H1 (cell line): ENCODE measurements around the gene ARMC7. TPM values are rescaled to one million over a fixed set of nuclear protein-coding genes. Genes with fewer than 3 reads are reported as not detected.

Experiments
- CTCF ChIA-PET: fragments of 300-600 bp; sonication (Branson Sonifier 250); formaldehyde crosslinking; loops from one replicate; lab custom pipeline; 2021; ENCODE audit not compliant: partially characterized antibody; lab: Charles Lee
- POLR2A ChIA-PET: fragments of 300-600 bp; sonication (Branson Sonifier 250); formaldehyde crosslinking; loops from one replicate; lab custom pipeline; 2021; ENCODE audit warnings: inconsistent platforms; ENCODE audit not compliant: partially characterized antibody; lab: Charles Lee
- DNase-seq, 2 experiments: peaks; one replicate each; pipeline versions ENCODE4 v3.0.0 to v3.0.0-alpha.2; 2010 to 2022; ENCODE audit warnings: low spot score in 2 of 2, low read depth in 1 of 2, mixed read lengths in 1 of 2
- FAIRE-seq: peaks from 2 replicates; lab custom pipeline; 2011; peaks lifted over from hg19 to GRCh38; lab: Jason Lieb, UNC
- H2AFZ ChIP-seq: 2 replicates; pipeline ENCODE4 v1.8.1; 2012; ENCODE audit warnings: low read length, inconsistent platforms
- H2AK5ac ChIP-seq: 2 replicates; pipeline ENCODE4 v1.6.1; 2013; ENCODE audit warnings: low read depth, low read length
- H2BK120ac ChIP-seq: replicated peaks from 2 replicates; pipeline ENCODE3; 2013; ENCODE audit warnings: low read depth, low read length, inconsistent platforms
- H2BK12ac ChIP-seq: 2 replicates; pipeline ENCODE4 v1.6.1; 2013; ENCODE audit warnings: low read depth, low read length
- H2BK15ac ChIP-seq: 2 replicates; pipeline ENCODE4 v1.6.1; 2013; ENCODE audit warnings: low read length
- H2BK20ac ChIP-seq: 2 replicates; pipeline ENCODE4 v1.6.1; 2013; ENCODE audit warnings: low read length
- H2BK5ac ChIP-seq: 2 replicates; pipeline ENCODE4 v1.6.1; 2013; ENCODE audit warnings: low read depth, low read length
- H3K14ac ChIP-seq: 2 replicates; pipeline ENCODE4 v1.6.1; 2013; ENCODE audit warnings: inconsistent platforms; ENCODE audit not compliant: insufficient read length
- H3K18ac ChIP-seq: 2 replicates; pipeline ENCODE4 v1.6.1; 2013; ENCODE audit warnings: low read length; ENCODE audit errors: extremely low read depth
- H3K23ac ChIP-seq: 2 replicates; pipeline ENCODE4 v1.6.1; 2013; ENCODE audit warnings: inconsistent platforms; ENCODE audit not compliant: insufficient read length
- H3K23me2 ChIP-seq: 2 replicates; pipeline ENCODE4 v1.6.1; 2013; ENCODE audit warnings: low read depth, low read length
- H3K27ac ChIP-seq: 2 replicates; pipeline ENCODE4 v1.6.1; 2011; ENCODE audit warnings: low read depth, low read length, inconsistent platforms
- H3K27me3 ChIP-seq, 4 experiments: replicated peaks in 1 of 4; 1 replicate in 1 of 4; 2 replicates in 3 of 4; pipeline versions ENCODE4 v1.6.1 to v1.8.1; 2011 to 2013; ENCODE audit warnings: low read length in 3 of 4, mild to moderate bottlenecking in 3 of 4, inconsistent platforms in 2 of 4, mixed read lengths in 2 of 4, moderate library complexity in 1 of 4; ENCODE audit not compliant: control insufficient read depth in 3 of 4, insufficient read depth in 3 of 4; ENCODE audit errors: extremely low read depth in 1 of 4
- H3K36me3 ChIP-seq, 4 experiments: 2 replicates each; pipeline versions ENCODE4 v1.6.1 to v1.8.1; 2011 to 2013; ENCODE audit warnings: mild to moderate bottlenecking in 4 of 4, low read length in 3 of 4, moderate library complexity in 2 of 4, control low read depth in 1 of 4, inconsistent platforms in 1 of 4; ENCODE audit not compliant: insufficient read depth in 4 of 4, control insufficient read depth in 2 of 4
- H3K4ac ChIP-seq: replicated peaks from 2 replicates; pipeline ENCODE3; 2013; ENCODE audit warnings: low read length, low read depth, mixed read lengths, inconsistent platforms; ENCODE audit not compliant: insufficient read length
- H3K4me1 ChIP-seq, 4 experiments: replicated peaks in 1 of 4; 1 replicate in 1 of 4; 2 replicates in 3 of 4; pipeline versions ENCODE4 v1.6.1 to v1.8.1; 2011 to 2013; ENCODE audit warnings: low read length in 3 of 4, inconsistent platforms in 2 of 4, mixed read lengths in 1 of 4; ENCODE audit not compliant: insufficient read depth in 4 of 4, control insufficient read depth in 3 of 4
- H3K4me2 ChIP-seq, 2 experiments: 2 replicates each; pipeline versions ENCODE4 v1.6.1 to v1.8.1; 2011 to 2013; ENCODE audit warnings: low read depth in 2 of 2, low read length in 2 of 2, control low read depth in 1 of 2, inconsistent platforms in 1 of 2, mild to moderate bottlenecking in 1 of 2; ENCODE audit not compliant: insufficient read depth in 1 of 2
- H3K4me3 ChIP-seq, 4 experiments: fragments of 200-600, 300-600 bp in 1 of 4; sonication (generic), shearing (Covaris generic), sonication (Bioruptor Twin) in 1 of 4; 2 replicates each; pipeline versions ENCODE4 v1.5.1 to v1.8.1; 2011 to 2016; ENCODE audit warnings: low read length in 4 of 4, low read depth in 3 of 4, control low read depth in 2 of 4, inconsistent platforms in 2 of 4, mild to moderate bottlenecking in 2 of 4, mixed read lengths in 1 of 4, moderate library complexity in 1 of 4; ENCODE audit not compliant: insufficient read depth in 2 of 4; ENCODE audit errors: extremely low read depth in 1 of 4
- H3K56ac ChIP-seq: replicated peaks from 2 replicates; pipeline ENCODE3; 2013; ENCODE audit warnings: low read depth, mild to moderate bottlenecking, mixed read lengths, low read length, inconsistent platforms; ENCODE audit not compliant: insufficient read length
- H3K79me1 ChIP-seq: 2 replicates; pipeline ENCODE4 v1.6.1; 2013; ENCODE audit warnings: low read depth, low read length, control low read depth
- H3K79me2 ChIP-seq, 2 experiments: 2 replicates each; pipeline versions ENCODE4 v1.6.1 to v1.8.1; 2012 to 2013; ENCODE audit warnings: low read length in 2 of 2, mild to moderate bottlenecking in 2 of 2, inconsistent platforms in 1 of 2; ENCODE audit not compliant: insufficient read depth in 2 of 2, control insufficient read depth in 1 of 2
- H3K9ac ChIP-seq, 4 experiments: replicated peaks in 1 of 4; 1 replicate in 1 of 4; 2 replicates in 3 of 4; pipeline versions ENCODE4 v1.6.1 to v1.8.1; 2011 to 2013; ENCODE audit warnings: low read depth in 3 of 4, low read length in 3 of 4, control low read depth in 2 of 4, mild to moderate bottlenecking in 2 of 4, moderate library complexity in 2 of 4, inconsistent platforms in 1 of 4; ENCODE audit errors: extremely low read depth in 1 of 4
- H3K9me3 ChIP-seq, 2 experiments: 2 replicates each; pipeline versions ENCODE4 v1.6.1 to v1.8.1; 2012 to 2013; ENCODE audit warnings: mild to moderate bottlenecking in 2 of 2, moderate library complexity in 2 of 2, control low read depth in 1 of 2, inconsistent platforms in 1 of 2, low read depth in 1 of 2, low read length in 1 of 2, mixed read lengths in 1 of 2; ENCODE audit not compliant: insufficient read depth in 2 of 2
- H4K20me1 ChIP-seq, 2 experiments: replicated peaks in 1 of 2; 2 replicates each; pipeline versions ENCODE3 to v1.8.1; 2011 to 2013; ENCODE audit warnings: inconsistent platforms in 2 of 2, low read length in 2 of 2, mild to moderate bottlenecking in 1 of 2; ENCODE audit not compliant: insufficient read depth in 2 of 2, control insufficient read depth in 1 of 2
- H4K5ac ChIP-seq: 2 replicates; pipeline ENCODE4 v1.6.1; 2013; ENCODE audit warnings: low read length, low read depth, mixed read lengths, inconsistent platforms; ENCODE audit not compliant: insufficient read length
- H4K8ac ChIP-seq: 2 replicates; pipeline ENCODE4 v1.8.0; 2013; ENCODE audit warnings: mild to moderate bottlenecking, moderate library complexity, low read length, inconsistent platforms; ENCODE audit not compliant: insufficient read depth; ENCODE audit errors: extremely low read depth
- H4K91ac ChIP-seq: replicated peaks from 2 replicates; pipeline ENCODE3; 2013; ENCODE audit warnings: low read length, mixed read lengths, inconsistent platforms; ENCODE audit not compliant: insufficient read length
- CBX5 ChIP-seq: fragments of 300-800, 300-1000 bp; sonication (generic); IDR thresholded peaks from 2 replicates; pipeline ENCODE4 v1.7.1; 2016; ENCODE audit warnings: antibody characterized with exemption, low read length, low read depth
- CREB1 ChIP-seq: IDR thresholded peaks from 2 replicates; pipeline ENCODE4 v1.6.1; 2012; ENCODE audit warnings: inconsistent platforms
- EZH2 ChIP-seq: fragments of 200-600 bp; sonication (generic); IDR thresholded peaks from 2 replicates; pipeline ENCODE4 v1.7.1; 2012; ENCODE audit warnings: low read depth, mild to moderate bottlenecking, moderate library complexity, low read length, inconsistent platforms; ENCODE audit not compliant: severe bottlenecking
- KDM4A ChIP-seq: IDR thresholded peaks from one replicate; pipeline ENCODE4 v1.7.1; 2012; ENCODE audit warnings: low read depth, mild to moderate bottlenecking, moderate library complexity, low read length, inconsistent platforms; ENCODE audit not compliant: severe bottlenecking
- NANOG ChIP-seq: IDR thresholded peaks from 2 replicates; pipeline ENCODE4 v1.6.1; 2011; ENCODE audit warnings: low read length, low read depth, mild to moderate bottlenecking, inconsistent platforms; ENCODE audit not compliant: insufficient read depth, poor library complexity, severe bottlenecking
- POLR2A ChIP-seq, 2 experiments: IDR thresholded peaks; 1 replicate in 1 of 2; 2 replicates in 1 of 2; pipeline ENCODE4 v1.6.1; 2011; ENCODE audit warnings: low read depth in 2 of 2, low read length in 2 of 2, mild to moderate bottlenecking in 2 of 2; ENCODE audit errors: control extremely low read depth in 1 of 2
- RAD21 ChIP-seq, 2 experiments: IDR thresholded peaks in 1 of 2; conservative IDR thresholded peaks in 1 of 2; 2 replicates each; pipeline ENCODE4 v1.6.1; 2011; ENCODE audit warnings: low read depth in 2 of 2, low read length in 2 of 2, improper control_type of control experiment in 1 of 2, inconsistent platforms in 1 of 2, mild to moderate bottlenecking in 1 of 2, moderate library complexity in 1 of 2
- RBBP5 ChIP-seq: IDR thresholded peaks from 2 replicates; pipeline ENCODE4 v1.7.1; 2012; ENCODE audit warnings: low read depth, mild to moderate bottlenecking, inconsistent platforms, low read length, moderate library complexity, borderline replicate concordance
- SAP30 ChIP-seq: fragments of 300-600 bp; sonication (generic); IDR thresholded peaks from 2 replicates; pipeline ENCODE4 v1.7.1; 2012; ENCODE audit warnings: low read length, moderate library complexity, mild to moderate bottlenecking, inconsistent platforms; ENCODE audit not compliant: insufficient read depth, insufficient replicate concordance
- SP4 ChIP-seq: IDR thresholded peaks from 2 replicates; pipeline ENCODE4 v1.6.1; 2012; ENCODE audit warnings: low read length, inconsistent platforms
- TCF12 ChIP-seq: IDR thresholded peaks from 2 replicates; pipeline ENCODE4 v1.6.1; 2011; ENCODE audit warnings: low read depth, mild to moderate bottlenecking, low read length
- TEAD4 ChIP-seq: IDR thresholded peaks from 2 replicates; pipeline ENCODE4 v1.6.1; 2012; ENCODE audit warnings: low read depth, low read length, inconsistent platforms, mixed read lengths
- WGBS, 2 experiments: shearing (Covaris generic) in 1 of 2; methylation state at CpG; one replicate each; pipeline versions ENCODE4 v1.1.6 to v1.1.7; 2013 to 2015; ENCODE audit warnings: low lambda C conversion rate in 2 of 2, mixed read lengths in 2 of 2, inconsistent platforms in 1 of 2, low coverage in 1 of 2, missing lambda C conversion rate in 1 of 2; ENCODE audit not compliant: insufficient replicate concordance in 2 of 2, insufficient coverage in 1 of 2, insufficient read length in 1 of 2; ENCODE audit errors: extremely low coverage in 1 of 2, missing lambda C conversion rate in 1 of 2; 5-methylcytosine and 5-hydroxymethylcytosine counted together
- polyA plus RNA-seq, 7 experiments: library from polyadenylated mRNA; depleted of rRNA in 3 of 7; stranded (reverse) in 5 of 7; unstranded in 2 of 7; fragments of >200 nt in 5 of 7; fragments of 200-250 nt in 2 of 7; gene quantifications; 1 replicate in 5 of 7; 2 replicates in 1 of 7; 4 replicates in 1 of 7; pipeline versions ENCODE4 v1.2.1 to v1.2.3, GENCODE V29; 2011 to 2013; ENCODE audit warnings: missing spikeins in 2 of 7, mixed read lengths in 2 of 7
- total RNA-seq: library from RNA; stranded (reverse); fragmentation: NEBNext Ultra II Directional; extraction: Animal tissue kit (Norgen Biotek cat#: 25700); gene quantifications from 2 replicates; pipeline ENCODE4 v1.2.1, GENCODE V29; 2021
- TF ChIP-seq, protein P1 (sequence below): IDR thresholded peaks from 2 replicates; pipeline ENCODE4 v1.6.1; 2012; ENCODE audit warnings: inconsistent platforms

ARMC7 gene
- total and polyA plus RNA-seq, 2 of the 8 experiments (the other 6 are each of a cell fraction or from before 2014, with no cell fraction given), result 9.8 to 13.6 TPM

DNA sequence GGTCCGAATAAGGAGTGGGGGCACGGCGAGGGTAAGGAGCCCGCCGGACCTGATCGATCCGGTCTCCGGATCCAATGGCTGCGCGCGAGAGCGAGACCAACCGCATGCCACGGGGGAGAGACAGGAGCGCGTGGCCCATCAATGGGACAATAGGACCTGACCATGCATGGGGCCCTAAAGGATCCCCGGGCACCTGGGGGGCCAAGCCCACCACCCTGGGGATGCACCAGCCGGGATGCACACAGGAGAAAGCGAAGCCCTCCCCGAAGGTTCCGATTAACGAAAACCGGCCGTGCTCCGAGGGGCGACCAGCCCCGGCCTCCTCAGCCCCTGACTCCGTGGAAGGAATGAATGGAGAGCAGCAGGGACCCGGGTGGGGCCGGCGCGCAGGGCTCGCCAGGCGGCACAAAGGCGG is 44.0 kb downstream of the ARMC7 start:
- Histone ChIP-seq H3K4me2 (peak overlapping the region; percentile 72 to 99), H3K79me1 (peaks cover 5% of the 10 kb centered on the region; the same call in 1 of the 2 replicates), H3K23me2 (peaks cover 6% of the 10 kb centered on the region), H2AFZ (no peak overlapping the region), H3K14ac (no peak overlapping the region), H2BK20ac (no peak overlapping the region), H3K79me2 (peaks cover 29 to 54% of the 10 kb centered on the region in 2 experiments), H3K4me3 (peak overlapping the region; percentile 87 to 95 (median 94)), H3K27ac (peak overlapping the region; percentile 53), H3K9ac (peak overlapping the region; percentile 83 to 91 (median 86)), H2BK15ac (no peak overlapping the region), H2BK120ac (no peak overlapping the region), H3K36me3 (peaks cover 0 to 3% (median 0%) of the 10 kb centered on the region in 4 experiments; a peak in 4 of 8 replicates), H3K9me3 (no peaks in the 10 kb centered on the region), H3K4ac (peak overlapping the region; percentile 98), H4K20me1 (peaks cover 2 to 3% of the 10 kb centered on the region in 2 experiments), H2BK5ac (peak overlapping the region; percentile 52; the same call in 1 of the 2 replicates), H3K18ac (peak overlapping the region; percentile 76; the same call in 1 of the 2 replicates), H3K56ac (peak overlapping the region; percentile 21), H2AK5ac (peak overlapping the region; percentile 46; the same call in 1 of the 2 replicates), H2BK12ac (no peak overlapping the region), H4K91ac (peak overlapping the region; percentile 85), H3K4me1 (peaks cover 3 to 12% (median 9%) of the 10 kb centered on the region in 4 experiments; a peak in 6 of 7 replicates), H3K23ac (no peak overlapping the region), H4K8ac (peak overlapping the region; percentile 73; the same call in 1 of the 2 replicates), H4K5ac (peak overlapping the region; percentile 34), H3K27me3 (no peaks in the 10 kb centered on the region)
- DNase-seq (no peak), FAIRE-seq (no peak)
- ChIA-PET CTCF (interaction anchor here (1.4 kb wide), 1 partner anchor 18 kb away, joined by 7 read pairs; no protein-coding TSS in a partner anchor), POLR2A (interaction anchor here (1.3 to 11.6 kb wide), 17 partner anchors 9 to 303 kb away, joined by 3 to 213 read pairs (median 9); partner anchors contain the start of genes ARMC7, GGA3, MRPS7 and NT5C)
- WGBS, 2 experiments, result 3% methylated on average over 22 of the region's 35 CpGs; no CpG with 5 or more reads in 1 of the 2 experiments
- TF ChIP-seq CREB1 (no peak), TCF12 (no peak), KDM4A (no peak), SAP30 (no peak), TEAD4 (no peak), NANOG (no peak), RBBP5 (no peak), CBX5 (no peak), POLR2A (IDR thresholded peaks at IDR 0.05; ENCODE audit: control extremely low read depth in 1 of 2, low read depth in 2 of 2, low read length in 2 of 2) (no peak), RAD21 (IDR thresholded peaks at IDR 0.05 in 1 of 2, conservative IDR thresholded peaks at IDR 0.05 in 1 of 2; ENCODE audit: low read depth in 2 of 2, low read length in 2 of 2) (no peak), SP4 (no peak), EZH2 (no peak)
- TF ChIP-seq, protein P1, sequence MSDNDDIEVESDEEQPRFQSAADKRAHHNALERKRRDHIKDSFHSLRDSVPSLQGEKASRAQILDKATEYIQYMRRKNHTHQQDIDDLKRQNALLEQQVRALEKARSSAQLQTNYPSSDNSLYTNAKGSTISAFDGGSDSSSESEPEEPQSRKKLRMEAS, result no peak; the same call in 1 of the 2 replicates
